HL-60 (cell line): ENCODE results near the gene PDE8A.

Experiments used
- POLR2AphosphoS5 ChIP-seq: IDR thresholded peaks from 2 replicates; pipeline ENCODE4 v1.6.1; 2012; ENCODE audit warnings: low read depth
- TF ChIP-seq, protein P1 (sequence below): IDR thresholded peaks from one replicate; pipeline ENCODE4 v1.5.1; 2011; ENCODE audit warnings: low read length, control low read depth, inconsistent platforms; ENCODE audit not compliant: insufficient read depth

DNA sequence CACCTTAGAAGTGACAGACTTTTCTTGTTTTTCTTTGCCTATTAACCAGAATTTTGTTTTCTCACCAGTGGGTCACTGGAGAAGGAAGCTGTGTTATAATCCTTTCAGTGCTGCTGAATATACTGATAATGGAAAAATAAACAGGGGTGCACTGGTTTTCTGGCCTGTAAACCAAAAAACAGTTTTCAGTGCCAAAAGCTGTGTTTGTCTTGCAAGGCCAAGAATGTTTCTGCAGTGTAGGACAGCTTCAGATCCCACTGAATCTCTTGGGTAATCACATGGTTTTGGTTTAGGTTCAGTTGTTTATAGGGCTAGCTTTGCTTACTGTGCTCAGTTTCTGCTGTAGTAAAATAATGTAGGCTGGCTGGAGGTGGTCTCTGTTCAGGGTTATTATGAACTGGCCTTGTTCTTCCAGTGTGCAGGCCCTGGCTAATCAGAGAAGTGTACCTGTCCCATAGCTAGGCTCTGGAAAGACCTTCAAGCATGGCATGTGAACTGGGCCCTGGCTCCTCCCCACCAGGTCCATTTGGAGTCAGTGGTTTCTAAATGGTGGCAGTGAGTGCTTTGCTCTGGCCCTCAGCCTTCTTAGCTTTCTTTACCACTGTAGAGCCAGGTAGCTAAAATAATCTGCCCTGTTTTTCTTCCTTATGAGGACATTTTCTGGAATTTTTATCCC is 18.7 kb downstream of the PDE8A start:
- TF ChIP-seq, protein P1, sequence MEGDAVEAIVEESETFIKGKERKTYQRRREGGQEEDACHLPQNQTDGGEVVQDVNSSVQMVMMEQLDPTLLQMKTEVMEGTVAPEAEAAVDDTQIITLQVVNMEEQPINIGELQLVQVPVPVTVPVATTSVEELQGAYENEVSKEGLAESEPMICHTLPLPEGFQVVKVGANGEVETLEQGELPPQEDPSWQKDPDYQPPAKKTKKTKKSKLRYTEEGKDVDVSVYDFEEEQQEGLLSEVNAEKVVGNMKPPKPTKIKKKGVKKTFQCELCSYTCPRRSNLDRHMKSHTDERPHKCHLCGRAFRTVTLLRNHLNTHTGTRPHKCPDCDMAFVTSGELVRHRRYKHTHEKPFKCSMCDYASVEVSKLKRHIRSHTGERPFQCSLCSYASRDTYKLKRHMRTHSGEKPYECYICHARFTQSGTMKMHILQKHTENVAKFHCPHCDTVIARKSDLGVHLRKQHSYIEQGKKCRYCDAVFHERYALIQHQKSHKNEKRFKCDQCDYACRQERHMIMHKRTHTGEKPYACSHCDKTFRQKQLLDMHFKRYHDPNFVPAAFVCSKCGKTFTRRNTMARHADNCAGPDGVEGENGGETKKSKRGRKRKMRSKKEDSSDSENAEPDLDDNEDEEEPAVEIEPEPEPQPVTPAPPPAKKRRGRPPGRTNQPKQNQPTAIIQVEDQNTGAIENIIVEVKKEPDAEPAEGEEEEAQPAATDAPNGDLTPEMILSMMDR = no peak
- no peak for TF ChIP-seq POLR2AphosphoS5
